ENCODE measurements around the gene HS3ST3A1. TPM values are rescaled to one million over a fixed set of nuclear protein-coding genes. Genes with fewer than 3 reads are reported as not detected.

Gene HS3ST3A1
- total and polyA plus RNA-seq, 2 of the 8 experiments (the other 6 are each of a cell fraction or from before 2014, with no cell fraction given) = 5.4 to 5.7 TPM

GRCh38 chr17:13593021-13593751, 8.5 kb downstream of the HS3ST3A1 start:
- Histone ChIP-seq H3K4me2 (ENCODE audit: insufficient read depth in 1 of 2, low read depth in 2 of 2, low read length in 2 of 2) (no peak overlapping the region), H2BK120ac (replicated peaks; ENCODE audit: low read depth, low read length) (no peak overlapping the region), H3K18ac (ENCODE audit: extremely low read depth, low read length) (no peak overlapping the region), H2BK12ac (ENCODE audit: low read depth, low read length) (no peak overlapping the region), H3K14ac (ENCODE audit: insufficient read length) (no peak overlapping the region), H3K79me1 (ENCODE audit: low read depth, low read length) (no peaks in the 10 kb centered on the region; the same call in 1 of the 2 replicates), H3K56ac (replicated peaks; ENCODE audit: insufficient read length, low read depth, low read length) (no peak overlapping the region), H3K23ac (ENCODE audit: insufficient read length) (no peak overlapping the region), H3K79me2 (ENCODE audit: control insufficient read depth in 1 of 2, insufficient read depth in 2 of 2, low read length in 2 of 2) (no peaks in the 10 kb centered on the region), H3K4ac (replicated peaks; ENCODE audit: insufficient read length, low read depth, low read length) (no peak overlapping the region), H3K36me3 (ENCODE audit: control insufficient read depth in 2 of 4, insufficient read depth in 4 of 4, low read length in 3 of 4) (no peaks in the 10 kb centered on the region), H2AK5ac (ENCODE audit: low read depth, low read length) (no peak overlapping the region), H4K5ac (ENCODE audit: insufficient read length, low read depth, low read length) (no peak overlapping the region), H3K9ac (replicated peaks in 1 of 4; ENCODE audit: extremely low read depth in 1 of 4, low read depth in 3 of 4, low read length in 3 of 4) (no peak overlapping the region), H3K27ac (ENCODE audit: low read depth, low read length) (no peak overlapping the region), H3K27me3 (replicated peaks in 1 of 4; ENCODE audit: control insufficient read depth in 3 of 4, extremely low read depth in 1 of 4, insufficient read depth in 3 of 4, low read length in 3 of 4) (no peaks in the 10 kb centered on the region), H3K23me2 (ENCODE audit: low read depth, low read length) (no peaks in the 10 kb centered on the region), H2BK15ac (ENCODE audit: low read length) (no peak overlapping the region), H2AFZ (ENCODE audit: low read length) (no peak overlapping the region), H4K8ac (ENCODE audit: extremely low read depth, insufficient read depth, low read length) (no peak overlapping the region), H4K91ac (replicated peaks; ENCODE audit: insufficient read length, low read length) (no peak overlapping the region), H2BK20ac (ENCODE audit: low read length) (no peak overlapping the region), H3K9me3 (ENCODE audit: insufficient read depth in 2 of 2, low read depth in 1 of 2, low read length in 1 of 2) (no peaks in the 10 kb centered on the region), H3K4me1 (replicated peaks in 1 of 4; ENCODE audit: control insufficient read depth in 3 of 4, insufficient read depth in 4 of 4, low read length in 3 of 4) (no peaks in the 10 kb centered on the region), H4K20me1 (replicated peaks in 1 of 2; ENCODE audit: control insufficient read depth in 1 of 2, insufficient read depth in 2 of 2, low read length in 2 of 2) (no peaks in the 10 kb centered on the region), H2BK5ac (ENCODE audit: low read depth, low read length) (no peak overlapping the region), H3K4me3 (ENCODE audit: extremely low read depth in 1 of 4, insufficient read depth in 2 of 4, low read depth in 3 of 4, low read length in 4 of 4) (no peak overlapping the region)
- CTCF ChIA-PET (ENCODE audit: partially characterized antibody) = interaction anchor here (0.6 to 2.8 kb wide), 4 partner anchors 24 to 708 kb away, joined by 3 to 11 read pairs (median 4); partner anchors contain the start of gene HS3ST3B1
- DNase-seq (ENCODE audit: low read depth in 1 of 2, low spot score in 2 of 2) (no peak), FAIRE-seq (no peak)
- POLR2A ChIA-PET (ENCODE audit: partially characterized antibody) = no interaction called here
- WGBS, 2 experiments (ENCODE audit: extremely low coverage in 1 of 2, insufficient coverage in 1 of 2, insufficient read length in 1 of 2, insufficient replicate concordance in 2 of 2, low coverage in 1 of 2, low lambda C conversion rate in 2 of 2, missing lambda C conversion rate in 1 of 2) = 87% methylated on average over 8 of the region's 10 CpGs; no CpG with 5 or more reads in 1 of the 2 experiments
- TF ChIP-seq SIRT6 (IDR thresholded peaks at IDR 0.05; ENCODE audit: low read length) (no peak), SAP30 (IDR thresholded peaks at IDR 0.05; ENCODE audit: insufficient read depth, insufficient replicate concordance, low read length) (no peak), TCF12 (IDR thresholded peaks at IDR 0.05; ENCODE audit: low read depth, low read length) (no peak), ZNF274 (IDR thresholded peaks at IDR 0.05; ENCODE audit: borderline replicate concordance, extremely low read depth, low read length) (no peak), ATF3 (IDR thresholded peaks at IDR 0.05; ENCODE audit: insufficient read depth, low read depth, low read length) (no peak), KDM4A (IDR thresholded peaks at IDR 0.05; ENCODE audit: low read depth, low read length, severe bottlenecking) (no peak), EP300 (IDR thresholded peaks at IDR 0.05; ENCODE audit: borderline replicate concordance in 1 of 2, low read depth in 2 of 2, low read length in 2 of 2) (no peak), KDM1A (IDR thresholded peaks at IDR 0.05; ENCODE audit: borderline replicate concordance, low read length) (no peak), TEAD4 (IDR thresholded peaks at IDR 0.05; ENCODE audit: low read depth, low read length) (no peak), SIX5 (IDR thresholded peaks at IDR 0.05; ENCODE audit: low read depth, low read length) (no peak), EGR1 (IDR thresholded peaks at IDR 0.05; ENCODE audit: borderline replicate concordance, low read depth, low read length) (no peak), SUZ12 (IDR thresholded peaks at IDR 0.05; ENCODE audit: low read length) (no peak)
